HepG2 (cell line): ENCODE data around the gene ADM. TPM values are rescaled to one million over a fixed set of nuclear protein-coding genes. Genes with fewer than 3 reads are reported as not detected.
A peak's percentile ranks its signal among the peaks of the same experiment; 100 is the strongest.

Source experiments
- ARID5B ChIP-seq: IDR thresholded peaks from 2 replicates; pipeline ENCODE4 v1.4.0; 2020; ENCODE audit warnings: mild to moderate bottlenecking, missing genetic modification reagents
- ELF3 ChIP-seq: IDR thresholded peaks from 2 replicates; pipeline ENCODE4 v1.6.1; 2016; ENCODE audit warnings: missing genetic modification reagents, missing compliant biosample characterization
- FOXC1 ChIP-seq: sonication (generic); formaldehyde crosslinking; IDR thresholded peaks from 2 replicates; pipeline ENCODE4 v1.8.0; 2022; ENCODE audit warnings: mild to moderate bottlenecking, missing genetic modification reagents, borderline replicate concordance
- FOXP1 ChIP-seq, 2 experiments: fragments of 450-650 bp in 1 of 2; IDR thresholded peaks; 2 replicates each; pipeline ENCODE4 v1.6.1; 2017 to 2018; ENCODE audit warnings: antibody characterized with exemption in 1 of 2
- IKZF5 ChIP-seq: IDR thresholded peaks from 2 replicates; pipeline ENCODE4 v1.6.1; 2018; ENCODE audit warnings: missing genetic modification reagents, mild to moderate bottlenecking, missing compliant biosample characterization
- KAT8 ChIP-seq: IDR thresholded peaks from 2 replicates; pipeline ENCODE4 v1.6.1; 2016; ENCODE audit warnings: missing genetic modification reagents, missing compliant biosample characterization
- PRDM4 ChIP-seq: sonication (generic); formaldehyde crosslinking; IDR thresholded peaks from 2 replicates; pipeline ENCODE4 v1.9.0; 2021; ENCODE audit warnings: missing genetic modification reagents, borderline replicate concordance
- RBM39 ChIP-seq: fragments of 200-400 bp; formaldehyde crosslinking; IDR thresholded peaks from one replicate; pipeline ENCODE4 v1.6.1; 2018; ENCODE audit warnings: antibody characterized with exemption, mild to moderate bottlenecking, low read depth, low read length; ENCODE audit not compliant: poor library complexity, severe bottlenecking
- RCOR2 ChIP-seq: IDR thresholded peaks from 2 replicates; pipeline ENCODE4 v1.6.1; 2016; ENCODE audit warnings: missing biosample characterization, missing genetic modification reagents
- SNAPC4 ChIP-seq: sonication (generic); formaldehyde crosslinking; IDR thresholded peaks from 2 replicates; pipeline ENCODE4 v1.4.0; 2020; ENCODE audit warnings: mild to moderate bottlenecking, missing genetic modification reagents
- ZNF138 ChIP-seq: sonication (generic); formaldehyde crosslinking; IDR thresholded peaks from 2 replicates; pipeline ENCODE4 v1.5.0; 2020; ENCODE audit warnings: mild to moderate bottlenecking, low read depth, missing genetic modification reagents
- ZNF282 ChIP-seq: fragments of 450-650 bp; IDR thresholded peaks from 2 replicates; pipeline ENCODE4 v1.6.1; 2018; ENCODE audit not compliant: partially characterized antibody
- ZNF580 ChIP-seq: IDR thresholded peaks from 2 replicates; pipeline ENCODE4 v1.6.1; 2016; ENCODE audit warnings: low read depth, borderline replicate concordance
- ZSCAN31 ChIP-seq: sonication (generic); formaldehyde crosslinking; IDR thresholded peaks from 2 replicates; pipeline ENCODE4 v1.5.0; 2020; ENCODE audit warnings: low read depth, mild to moderate bottlenecking, missing genetic modification reagents
- polyA plus RNA-seq, 8 experiments: library from polyadenylated mRNA; depleted of rRNA in 3 of 8; stranded (reverse) in 7 of 8; unstranded in 1 of 8; fragments of >200 nt; fragmentation: Illumina TruSeq in 4 of 8; extraction: Trizol in 4 of 8; gene quantifications; 2 replicates each; pipeline versions ENCODE4 v1.2.1 to v1.2.3, GENCODE V29; 2011 to 2016; ENCODE audit warnings: low read depth in 4 of 8, missing spikeins in 1 of 8, mixed read lengths in 1 of 8; ENCODE audit not compliant: insufficient read depth in 1 of 8
- total RNA-seq, 5 experiments: library from RNA; depleted of rRNA; stranded (reverse); fragments of >200 nt; fragmentation: Illumina TruSeq; extraction: Trizol; gene quantifications; 2 replicates each; pipeline ENCODE4 v1.2.3, GENCODE V29; 2016; ENCODE audit warnings: low read depth in 1 of 5

The ADM gene
- total and polyA plus RNA-seq, 2 of the 13 experiments (the other 11 are each of a cell fraction or from before 2014, with no cell fraction given), result 10.7 to 26.1 TPM

- TF ChIP-seq ARID5B (CRISPR knock-in tag) (peak; percentile 98), ZNF282 (no peak), RBM39 (no peak), ELF3 (CRISPR knock-in tag) (peak; percentile 81), FOXP1 (IDR thresholded peaks at IDR 0.05) (no peak), FOXP1 (CRISPR knock-in tag; IDR thresholded peaks at IDR 0.05) (peak; percentile 79), ZSCAN31 (CRISPR knock-in tag) (peak; percentile 75; the same call in 1 of the 2 replicates), ZNF138 (CRISPR knock-in tag) (no peak), ZNF580 (peak; percentile 92; the same call in 1 of the 2 replicates), IKZF5 (CRISPR knock-in tag) (peak; percentile 95), PRDM4 (CRISPR knock-in tag) (no peak), RCOR2 (CRISPR knock-in tag) (peak; percentile 98), SNAPC4 (CRISPR knock-in tag) (peak; percentile 64; the same call in 1 of the 2 replicates), KAT8 (CRISPR knock-in tag) (peak; percentile 89), FOXC1 (no peak)
Measured at GRCh38 chr11:10326012-10326964, 21.4 kb downstream of the ADM start (continued).
